ENCODE data around the gene POMGNT2. TPM values are rescaled to one million over a fixed set of nuclear protein-coding genes. Genes with fewer than 3 reads are reported as not detected.

Gene POMGNT2
- total RNA-seq, 1 experiment from 2014 or later, result 10.1 TPM

DNA sequence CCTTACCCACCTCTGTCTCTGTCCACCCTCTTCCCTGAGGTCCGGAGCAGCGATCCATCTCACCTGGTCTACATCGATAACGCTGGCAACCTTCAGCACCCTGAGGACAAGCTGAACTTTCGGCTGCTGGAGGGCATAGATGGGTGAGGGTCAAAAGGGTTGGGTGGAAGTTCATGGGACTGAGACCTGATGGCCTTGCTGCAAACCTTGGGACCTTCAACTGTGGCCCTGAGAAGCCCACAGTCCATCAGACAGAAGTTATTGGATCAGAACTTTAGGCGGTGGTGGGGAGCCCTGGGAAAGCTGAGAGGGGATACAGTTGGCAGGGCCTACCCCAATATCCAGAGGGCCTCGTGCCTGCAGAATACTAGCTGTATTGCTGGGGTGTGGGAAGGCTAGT lies 50.5 kb downstream of the POMGNT2 start:
- POLR2A ChIA-PET, result no interaction called here
- ATAC-seq (no peak), DNase-seq (ENCODE audit: low read depth, low spot score) (no peak)
- no TSS peak for BruUV-seq (replicated peaks)
- in situ Hi-C loops (cut with HindIII; ENCODE audit: low pct_unique_long_range_greater_than_20kb, low sequenced_read_pairs), result no loop called here
- Histone ChIP-seq H3K36me3 (ENCODE audit: control insufficient read depth, insufficient read depth, low read length) (no peaks in the 10 kb centered on the region), H3K27me3 (ENCODE audit: control insufficient read depth, insufficient read depth, low read length) (no peaks in the 10 kb centered on the region), H3K4me3 (ENCODE audit: low read depth in 2 of 2, low read length in 2 of 2) (no peak overlapping the region), H3K9me3 (ENCODE audit: control insufficient read depth, insufficient read depth, low read depth, low read length) (no peaks in the 10 kb centered on the region), H3K4me1 (ENCODE audit: control insufficient read depth, insufficient read depth, low read length) (no peaks in the 10 kb centered on the region), H3K27ac (ENCODE audit: low read length) (no peak overlapping the region)
- CTCF ChIA-PET, result no interaction called here
- no peak for TF ChIP-seq POLR2AphosphoS5 (IDR thresholded peaks at IDR 0.05; ENCODE audit: low read depth, low read length)
- no peak for TF ChIP-seq SIN3A (IDR thresholded peaks at IDR 0.05; ENCODE audit: borderline replicate concordance, insufficient read depth, low read depth, low read length)
- TF ChIP-seq, protein P1, sequence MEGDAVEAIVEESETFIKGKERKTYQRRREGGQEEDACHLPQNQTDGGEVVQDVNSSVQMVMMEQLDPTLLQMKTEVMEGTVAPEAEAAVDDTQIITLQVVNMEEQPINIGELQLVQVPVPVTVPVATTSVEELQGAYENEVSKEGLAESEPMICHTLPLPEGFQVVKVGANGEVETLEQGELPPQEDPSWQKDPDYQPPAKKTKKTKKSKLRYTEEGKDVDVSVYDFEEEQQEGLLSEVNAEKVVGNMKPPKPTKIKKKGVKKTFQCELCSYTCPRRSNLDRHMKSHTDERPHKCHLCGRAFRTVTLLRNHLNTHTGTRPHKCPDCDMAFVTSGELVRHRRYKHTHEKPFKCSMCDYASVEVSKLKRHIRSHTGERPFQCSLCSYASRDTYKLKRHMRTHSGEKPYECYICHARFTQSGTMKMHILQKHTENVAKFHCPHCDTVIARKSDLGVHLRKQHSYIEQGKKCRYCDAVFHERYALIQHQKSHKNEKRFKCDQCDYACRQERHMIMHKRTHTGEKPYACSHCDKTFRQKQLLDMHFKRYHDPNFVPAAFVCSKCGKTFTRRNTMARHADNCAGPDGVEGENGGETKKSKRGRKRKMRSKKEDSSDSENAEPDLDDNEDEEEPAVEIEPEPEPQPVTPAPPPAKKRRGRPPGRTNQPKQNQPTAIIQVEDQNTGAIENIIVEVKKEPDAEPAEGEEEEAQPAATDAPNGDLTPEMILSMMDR (IDR thresholded peaks at IDR 0.05), result no peak
- TF ChIP-seq, protein P2, sequence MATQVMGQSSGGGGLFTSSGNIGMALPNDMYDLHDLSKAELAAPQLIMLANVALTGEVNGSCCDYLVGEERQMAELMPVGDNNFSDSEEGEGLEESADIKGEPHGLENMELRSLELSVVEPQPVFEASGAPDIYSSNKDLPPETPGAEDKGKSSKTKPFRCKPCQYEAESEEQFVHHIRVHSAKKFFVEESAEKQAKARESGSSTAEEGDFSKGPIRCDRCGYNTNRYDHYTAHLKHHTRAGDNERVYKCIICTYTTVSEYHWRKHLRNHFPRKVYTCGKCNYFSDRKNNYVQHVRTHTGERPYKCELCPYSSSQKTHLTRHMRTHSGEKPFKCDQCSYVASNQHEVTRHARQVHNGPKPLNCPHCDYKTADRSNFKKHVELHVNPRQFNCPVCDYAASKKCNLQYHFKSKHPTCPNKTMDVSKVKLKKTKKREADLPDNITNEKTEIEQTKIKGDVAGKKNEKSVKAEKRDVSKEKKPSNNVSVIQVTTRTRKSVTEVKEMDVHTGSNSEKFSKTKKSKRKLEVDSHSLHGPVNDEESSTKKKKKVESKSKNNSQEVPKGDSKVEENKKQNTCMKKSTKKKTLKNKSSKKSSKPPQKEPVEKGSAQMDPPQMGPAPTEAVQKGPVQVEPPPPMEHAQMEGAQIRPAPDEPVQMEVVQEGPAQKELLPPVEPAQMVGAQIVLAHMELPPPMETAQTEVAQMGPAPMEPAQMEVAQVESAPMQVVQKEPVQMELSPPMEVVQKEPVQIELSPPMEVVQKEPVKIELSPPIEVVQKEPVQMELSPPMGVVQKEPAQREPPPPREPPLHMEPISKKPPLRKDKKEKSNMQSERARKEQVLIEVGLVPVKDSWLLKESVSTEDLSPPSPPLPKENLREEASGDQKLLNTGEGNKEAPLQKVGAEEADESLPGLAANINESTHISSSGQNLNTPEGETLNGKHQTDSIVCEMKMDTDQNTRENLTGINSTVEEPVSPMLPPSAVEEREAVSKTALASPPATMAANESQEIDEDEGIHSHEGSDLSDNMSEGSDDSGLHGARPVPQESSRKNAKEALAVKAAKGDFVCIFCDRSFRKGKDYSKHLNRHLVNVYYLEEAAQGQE (IDR thresholded peaks at IDR 0.05; ENCODE audit: insufficient read depth in 1 of 2, low read depth in 2 of 2, low read length in 1 of 2), result no peak
- no peak for TF ChIP-seq TCF7L2 (IDR thresholded peaks at IDR 0.05; ENCODE audit: low read depth, low read length)
- intact Hi-C loops (cut with micrococcal nuclease; ENCODE audit: unreplicated experiment), result no loop called here

DNA sequence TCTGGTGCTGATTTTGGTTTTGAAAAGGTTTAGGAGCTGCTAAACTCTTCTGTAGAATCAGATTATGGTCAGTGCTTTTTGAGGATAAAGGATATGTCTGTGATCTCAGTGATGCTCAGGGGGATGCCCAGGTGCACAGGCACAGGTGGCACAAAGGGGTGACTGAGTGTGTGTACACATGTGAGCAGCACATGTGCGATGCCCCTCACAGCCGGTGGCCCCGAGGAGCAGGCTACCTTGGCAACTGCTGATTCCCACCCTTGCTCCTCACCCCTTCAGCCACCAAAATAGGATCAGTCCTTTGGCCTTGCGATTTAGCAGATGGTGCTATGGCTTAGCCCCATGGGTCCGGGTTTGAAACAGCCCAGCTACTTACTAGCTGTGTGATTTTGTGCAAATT lies 51.1 kb downstream of the POMGNT2 start:
- no TSS peak for BruUV-seq (replicated peaks)
- no peaks in the 10 kb centered on the region for H3K9me3 ChIP-seq (ENCODE audit: control insufficient read depth, insufficient read depth, low read depth, low read length)
- H3K36me3 ChIP-seq (ENCODE audit: control insufficient read depth, insufficient read depth, low read length), result no peaks in the 10 kb centered on the region
- no peaks in the 10 kb centered on the region for H3K27me3 ChIP-seq (ENCODE audit: control insufficient read depth, insufficient read depth, low read length)
- no peak for DNase-seq (ENCODE audit: low read depth, low spot score)
- TF ChIP-seq, protein P2 (IDR thresholded peaks at IDR 0.05; ENCODE audit: insufficient read depth in 1 of 2, low read depth in 2 of 2, low read length in 1 of 2), result no peak
- TF ChIP-seq POLR2AphosphoS5 (IDR thresholded peaks at IDR 0.05; ENCODE audit: low read depth, low read length) (no peak), TCF7L2 (IDR thresholded peaks at IDR 0.05; ENCODE audit: low read depth, low read length) (no peak), SIN3A (IDR thresholded peaks at IDR 0.05; ENCODE audit: borderline replicate concordance, insufficient read depth, low read depth, low read length) (no peak)
- TF ChIP-seq, protein P1 (IDR thresholded peaks at IDR 0.05), result no peak
- intact Hi-C loops (cut with micrococcal nuclease; ENCODE audit: unreplicated experiment), result no loop called here
- H3K4me1 ChIP-seq (ENCODE audit: control insufficient read depth, insufficient read depth, low read length), result no peaks in the 10 kb centered on the region
- ChIA-PET POLR2A (no interaction called here), CTCF (no interaction called here)
- H3K4me3 ChIP-seq (ENCODE audit: low read depth in 2 of 2, low read length in 2 of 2), result no peak overlapping the region
- no peak overlapping the region for H3K27ac ChIP-seq (ENCODE audit: low read length)
- in situ Hi-C loops (cut with HindIII; ENCODE audit: low pct_unique_long_range_greater_than_20kb, low sequenced_read_pairs), result no loop called here
- ATAC-seq, result no peak

Measured in Panc1 (cell line).